Activated T-helper 1 cell treated with anti-CD3 and anti-CD28 coated beads, Interleukin-12 subunit alpha, Interleukin-12 subunit beta, Interleukin-2, Interleukin-4 antibody, amounts not matched to agents 30 ng/mL and 10 ng/mL and 1 ng/mL, durations not matched to agents 14 hours and 24 hours and 36 hours (primary cell): Measurements from ENCODE around the gene CDK5RAP2. TPM values are rescaled to one million over a fixed set of nuclear protein-coding genes. Genes with fewer than 3 reads are reported as not detected.

Experiments used
- DNase-seq: peaks from one replicate; pipeline ENCODE4 v3.0.0; 2021; ENCODE audit warnings: low spot score
- H3K27ac Mint-ChIP-seq: one replicate; pipeline ENCODE4 v1.8.0; 2021; ENCODE audit warnings: mild to moderate bottlenecking, mixed read lengths
- H3K27me3 Mint-ChIP-seq: one replicate; pipeline ENCODE4 v1.8.0; 2022; ENCODE audit warnings: mild to moderate bottlenecking, moderate library complexity, mixed read lengths; ENCODE audit not compliant: insufficient read depth
- H3K36me3 Mint-ChIP-seq: one replicate; pipeline ENCODE4 v1.8.0; 2021; ENCODE audit warnings: low read depth, mixed read lengths
- H3K4me1 Mint-ChIP-seq: one replicate; pipeline ENCODE4 v1.8.0; 2021; ENCODE audit warnings: low read depth, mixed read lengths
- H3K4me3 Mint-ChIP-seq: one replicate; pipeline ENCODE4 v1.8.0; 2021; ENCODE audit warnings: mild to moderate bottlenecking, moderate library complexity, mixed read lengths
- H3K9me3 Mint-ChIP-seq: one replicate; pipeline ENCODE4 v1.8.0; 2021; ENCODE audit warnings: mixed read lengths
- intact Hi-C: fragments of 100-400 bp; cut with micrococcal nuclease; formaldehyde crosslinking; loops from one replicate; pipeline ENCODE4 v1.15.1; 2024
- total RNA-seq: library from RNA; stranded (reverse); gene quantifications from 2 replicates; pipeline ENCODE4 v1.2.3, GENCODE V29; 2022

CDK5RAP2 gene
- total RNA-seq, 1 donor from 2014 or later: 60.3 TPM

- DNase-seq: no peak
- no peaks in the 10 kb centered on the region for H3K36me3 Mint-ChIP-seq
- no peaks in the 10 kb centered on the region for H3K4me1 Mint-ChIP-seq
- H3K27me3 Mint-ChIP-seq: no peaks in the 10 kb centered on the region
- no peak overlapping the region for H3K4me3 Mint-ChIP-seq
- H3K9me3 Mint-ChIP-seq: peaks cover 15% of the 10 kb centered on the region
- H3K27ac Mint-ChIP-seq: no peak overlapping the region
- intact Hi-C loops: no loop called here
Observed at GRCh38 chr9:120382453-120382852, 197.5 kb downstream of the CDK5RAP2 start.

GRCh38 chr9:120381839-120382238, 198.1 kb downstream of the CDK5RAP2 start:
- Mint-ChIP-seq H3K4me1 (no peaks in the 10 kb centered on the region), H3K27me3 (no peaks in the 10 kb centered on the region), H3K4me3 (no peak overlapping the region), H3K27ac (no peak overlapping the region), H3K36me3 (no peaks in the 10 kb centered on the region), H3K9me3 (peaks cover 19% of the 10 kb centered on the region)
- intact Hi-C loops: no loop called here
- DNase-seq: no peak

- Mint-ChIP-seq H3K4me3 (no peak overlapping the region), H3K27ac (no peak overlapping the region), H3K9me3 (peaks cover 25% of the 10 kb centered on the region), H3K4me1 (no peaks in the 10 kb centered on the region), H3K36me3 (no peaks in the 10 kb centered on the region), H3K27me3 (no peaks in the 10 kb centered on the region)
- DNase-seq: no peak
- intact Hi-C loops: no loop called here
Observed at GRCh38 chr9:120379611-120380010, 200.4 kb downstream of the CDK5RAP2 start.

- Mint-ChIP-seq H3K9me3 (peaks cover 25% of the 10 kb centered on the region), H3K4me1 (no peaks in the 10 kb centered on the region), H3K4me3 (no peak overlapping the region), H3K27me3 (no peaks in the 10 kb centered on the region), H3K36me3 (no peaks in the 10 kb centered on the region), H3K27ac (no peak overlapping the region)
- intact Hi-C loops: no loop called here
- DNase-seq: no peak
Observed at GRCh38 chr9:120378680-120379079, 201.3 kb downstream of the CDK5RAP2 start.

DNA sequence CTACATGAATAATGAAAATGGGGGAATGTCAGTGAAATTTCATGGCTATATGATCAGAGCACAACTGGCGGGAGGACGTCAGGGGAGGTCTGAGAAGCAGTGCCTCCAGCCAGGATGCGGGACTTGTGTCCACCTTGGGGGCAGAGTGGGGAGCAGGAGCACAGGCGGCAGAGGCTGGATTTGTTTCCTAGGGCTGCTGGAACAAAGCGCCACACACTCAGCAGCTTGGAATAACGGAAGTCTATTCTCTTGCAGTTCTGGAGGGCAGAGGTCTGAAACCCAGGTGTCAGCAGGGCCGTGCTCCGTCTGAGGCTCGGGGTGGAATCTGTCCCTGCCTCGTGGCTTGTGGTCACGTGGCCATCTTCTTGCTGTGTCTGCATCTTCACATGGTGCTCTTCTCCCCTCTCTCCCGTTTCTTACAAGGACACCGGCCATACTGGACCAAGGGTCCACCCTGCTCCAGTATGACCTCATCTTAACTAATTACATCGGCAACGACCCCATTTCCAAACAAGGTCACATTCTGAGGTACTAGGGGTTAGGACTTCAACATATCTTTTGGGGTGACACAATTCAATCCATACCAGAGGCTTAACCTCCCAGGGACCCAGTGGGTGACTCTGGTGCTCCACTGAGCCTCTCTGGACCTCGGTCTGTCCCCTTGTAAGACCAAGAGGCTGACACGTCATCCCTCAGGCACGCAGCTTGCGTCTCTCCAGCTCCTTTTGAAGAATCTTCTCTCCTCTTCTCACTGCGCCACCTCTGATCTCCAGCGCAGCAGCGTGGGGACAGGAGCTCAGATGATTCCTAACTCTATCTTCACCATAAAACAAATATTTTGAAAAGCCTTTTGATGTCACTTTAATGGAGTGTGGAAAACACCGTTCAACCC, 202.5 kb downstream of the CDK5RAP2 start:
- Mint-ChIP-seq H3K9me3 (peaks cover 25% of the 10 kb centered on the region), H3K4me1 (no peaks in the 10 kb centered on the region), H3K4me3 (no peak overlapping the region), H3K36me3 (no peaks in the 10 kb centered on the region), H3K27ac (no peak overlapping the region), H3K27me3 (no peaks in the 10 kb centered on the region)
- intact Hi-C loops: no loop called here
- DNase-seq: no peak

GRCh38 chr9:120376101-120376500, 203.9 kb downstream of the CDK5RAP2 start:
- no peak for DNase-seq
- Mint-ChIP-seq H3K4me3 (no peak overlapping the region), H3K36me3 (no peaks in the 10 kb centered on the region), H3K9me3 (peaks cover 25% of the 10 kb centered on the region), H3K27me3 (no peaks in the 10 kb centered on the region), H3K27ac (no peak overlapping the region), H3K4me1 (no peaks in the 10 kb centered on the region)
- intact Hi-C loops: no loop called here

GRCh38 chr9:120375316-120375715, 204.7 kb downstream of the CDK5RAP2 start:
- Mint-ChIP-seq H3K9me3 (peaks cover 25% of the 10 kb centered on the region), H3K4me3 (no peak overlapping the region), H3K36me3 (no peaks in the 10 kb centered on the region), H3K4me1 (no peaks in the 10 kb centered on the region), H3K27me3 (no peaks in the 10 kb centered on the region), H3K27ac (no peak overlapping the region)
- intact Hi-C loops: no loop called here
- DNase-seq: no peak

GRCh38 chr9:120374817-120375216, 205.2 kb downstream of the CDK5RAP2 start:
- Mint-ChIP-seq H3K36me3 (no peaks in the 10 kb centered on the region), H3K9me3 (peaks cover 21% of the 10 kb centered on the region), H3K27me3 (peaks cover 2% of the 10 kb centered on the region), H3K4me1 (no peaks in the 10 kb centered on the region), H3K4me3 (no peak overlapping the region), H3K27ac (no peak overlapping the region)
- intact Hi-C loops: no loop called here
- no peak for DNase-seq

DNA sequence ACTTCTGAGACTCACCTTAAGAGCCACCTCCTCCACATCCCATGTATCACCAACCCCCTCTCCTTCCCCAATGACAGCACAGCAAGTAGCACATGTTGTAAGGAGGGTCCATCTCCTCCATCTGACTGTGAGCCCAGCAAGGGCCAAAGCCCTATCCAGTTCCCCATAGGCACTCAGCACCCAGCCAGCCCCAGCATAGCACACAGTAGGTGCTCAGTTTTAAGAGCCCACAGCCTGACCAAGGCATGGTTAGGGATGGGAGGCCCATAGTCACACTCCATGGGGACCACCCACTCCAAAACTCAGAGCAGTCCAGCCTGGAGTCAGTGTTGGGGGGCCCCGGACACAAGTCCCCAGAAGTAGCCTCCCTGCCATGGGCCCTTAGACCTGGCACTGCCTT, 205.7 kb downstream of the CDK5RAP2 start:
- intact Hi-C loops: no loop called here
- Mint-ChIP-seq H3K27ac (no peak overlapping the region), H3K4me1 (no peaks in the 10 kb centered on the region), H3K36me3 (no peaks in the 10 kb centered on the region), H3K9me3 (peaks cover 21% of the 10 kb centered on the region), H3K27me3 (peaks cover 2% of the 10 kb centered on the region), H3K4me3 (no peak overlapping the region)
- DNase-seq: no peak

- H3K9me3 Mint-ChIP-seq: peaks cover 14% of the 10 kb centered on the region
- intact Hi-C loops: no loop called here
- no peaks in the 10 kb centered on the region for H3K4me1 Mint-ChIP-seq
- no peak overlapping the region for H3K27ac Mint-ChIP-seq
- no peaks in the 10 kb centered on the region for H3K36me3 Mint-ChIP-seq
- no peak for DNase-seq
- no peak overlapping the region for H3K4me3 Mint-ChIP-seq
- peaks cover 2% of the 10 kb centered on the region for H3K27me3 Mint-ChIP-seq
Observed at GRCh38 chr9:120372040-120372439, 207.9 kb downstream of the CDK5RAP2 start.

GRCh38 chr9:120369608-120370220, 210.3 kb downstream of the CDK5RAP2 start:
- intact Hi-C loops: no loop called here
- Mint-ChIP-seq H3K36me3 (no peaks in the 10 kb centered on the region), H3K27ac (no peak overlapping the region), H3K4me3 (no peak overlapping the region), H3K27me3 (peaks cover 2% of the 10 kb centered on the region), H3K4me1 (no peaks in the 10 kb centered on the region), H3K9me3 (peaks cover 6% of the 10 kb centered on the region)
- DNase-seq: no peak

DNA sequence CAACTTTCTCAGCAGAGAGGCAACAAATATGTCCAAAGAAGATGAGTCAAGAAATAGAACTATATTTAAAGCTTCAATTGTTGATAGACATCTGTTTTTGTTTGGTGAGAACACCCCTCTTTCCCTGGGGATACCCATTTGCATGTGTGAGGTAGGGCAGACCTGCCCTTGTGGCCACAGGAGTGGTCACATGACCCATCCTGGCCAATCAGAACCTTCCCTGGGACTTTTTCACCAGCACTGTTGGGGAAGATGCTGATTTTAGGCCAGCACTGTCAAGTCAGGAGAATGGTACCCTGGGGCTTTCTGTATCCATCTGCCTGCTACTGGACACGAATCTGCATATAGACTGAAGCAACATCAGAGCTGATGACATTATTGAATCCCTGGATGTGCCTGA, 211.2 kb downstream of the CDK5RAP2 start:
- intact Hi-C loops: no loop called here
- H3K36me3 Mint-ChIP-seq: no peaks in the 10 kb centered on the region
- H3K9me3 Mint-ChIP-seq: peaks cover 6% of the 10 kb centered on the region
- no peak overlapping the region for H3K4me3 Mint-ChIP-seq
- no peak overlapping the region for H3K27ac Mint-ChIP-seq
- no peak for DNase-seq
- H3K27me3 Mint-ChIP-seq: peaks cover 2% of the 10 kb centered on the region
- no peaks in the 10 kb centered on the region for H3K4me1 Mint-ChIP-seq

GRCh38 chr9:120366644-120367019, 213.3 kb downstream of the CDK5RAP2 start:
- H3K4me3 Mint-ChIP-seq: no peak overlapping the region
- H3K27ac Mint-ChIP-seq: no peak overlapping the region
- DNase-seq: no peak
- intact Hi-C loops: no loop called here
- peaks cover 2% of the 10 kb centered on the region for H3K27me3 Mint-ChIP-seq
- no peaks in the 10 kb centered on the region for H3K4me1 Mint-ChIP-seq
- H3K36me3 Mint-ChIP-seq: no peaks in the 10 kb centered on the region
- peaks cover 6% of the 10 kb centered on the region for H3K9me3 Mint-ChIP-seq
